ENCODE results near the gene HILPDA.

The HILPDA gene, protein sequence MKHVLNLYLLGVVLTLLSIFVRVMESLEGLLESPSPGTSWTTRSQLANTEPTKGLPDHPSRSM

DNA sequence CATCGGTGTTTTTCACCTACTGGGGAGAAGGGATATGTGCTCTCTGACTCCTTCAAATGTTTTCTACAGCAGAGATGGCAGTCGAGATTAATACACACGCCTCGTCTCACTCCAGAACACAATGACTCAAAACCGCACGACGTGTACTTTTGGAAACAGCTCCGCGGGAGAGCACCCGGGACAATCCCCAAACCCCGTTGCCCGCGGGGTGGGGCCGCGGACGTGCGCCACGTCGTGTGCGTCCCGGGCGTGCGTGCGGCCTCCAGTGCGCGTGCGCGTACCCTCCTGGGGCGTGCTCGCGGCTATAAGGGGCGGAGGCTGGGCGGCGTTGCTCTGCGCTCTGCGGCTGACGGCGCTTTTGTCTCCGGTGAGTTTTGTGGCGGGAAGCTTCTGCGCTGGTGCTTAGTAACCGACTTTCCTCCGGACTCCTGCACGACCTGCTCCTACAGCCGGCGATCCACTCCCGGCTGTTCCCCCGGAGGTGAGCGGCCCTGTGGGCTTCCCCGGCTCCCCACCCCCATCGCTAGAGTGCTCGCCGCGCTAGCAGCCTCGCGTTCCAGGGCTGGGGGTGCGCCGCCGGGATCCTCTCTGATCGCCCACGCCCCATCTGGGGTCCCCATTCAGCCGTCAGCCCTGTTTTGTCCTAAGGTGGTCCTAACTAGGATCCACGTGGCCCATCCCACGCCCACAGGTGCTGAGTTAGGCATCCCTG lies at the start of gene HILPDA:
TSS of gene HILPDA (plus strand) at position 336 of the 712 bp plus-strand sequence. CDS start 1,391 bp downstream, outside the sequence.
- Histone ChIP-seq H3K27me3 (no peaks in the 10 kb centered on the region), H3K36me3 (no peaks in the 10 kb centered on the region), H3K4me1 (ENCODE audit: control insufficient read depth in 1 of 2, insufficient read depth in 1 of 2, low read depth in 1 of 2, low read length in 1 of 2) (peaks cover 13 to 22% of the 10 kb centered on the region in 2 experiments), H3K4me3 (ENCODE audit: low read depth in 1 of 2, low read length in 1 of 2) (peak within 1 kb of the TSS; percentile 67 to 82), H3K9me3 (no peaks in the 10 kb centered on the region), H3K27ac (peak within 1 kb of the TSS; percentile 68)
- TF ChIP-seq, protein P1, sequence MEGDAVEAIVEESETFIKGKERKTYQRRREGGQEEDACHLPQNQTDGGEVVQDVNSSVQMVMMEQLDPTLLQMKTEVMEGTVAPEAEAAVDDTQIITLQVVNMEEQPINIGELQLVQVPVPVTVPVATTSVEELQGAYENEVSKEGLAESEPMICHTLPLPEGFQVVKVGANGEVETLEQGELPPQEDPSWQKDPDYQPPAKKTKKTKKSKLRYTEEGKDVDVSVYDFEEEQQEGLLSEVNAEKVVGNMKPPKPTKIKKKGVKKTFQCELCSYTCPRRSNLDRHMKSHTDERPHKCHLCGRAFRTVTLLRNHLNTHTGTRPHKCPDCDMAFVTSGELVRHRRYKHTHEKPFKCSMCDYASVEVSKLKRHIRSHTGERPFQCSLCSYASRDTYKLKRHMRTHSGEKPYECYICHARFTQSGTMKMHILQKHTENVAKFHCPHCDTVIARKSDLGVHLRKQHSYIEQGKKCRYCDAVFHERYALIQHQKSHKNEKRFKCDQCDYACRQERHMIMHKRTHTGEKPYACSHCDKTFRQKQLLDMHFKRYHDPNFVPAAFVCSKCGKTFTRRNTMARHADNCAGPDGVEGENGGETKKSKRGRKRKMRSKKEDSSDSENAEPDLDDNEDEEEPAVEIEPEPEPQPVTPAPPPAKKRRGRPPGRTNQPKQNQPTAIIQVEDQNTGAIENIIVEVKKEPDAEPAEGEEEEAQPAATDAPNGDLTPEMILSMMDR (IDR thresholded peaks at IDR 0.05), result peak; percentile 40

DNA sequence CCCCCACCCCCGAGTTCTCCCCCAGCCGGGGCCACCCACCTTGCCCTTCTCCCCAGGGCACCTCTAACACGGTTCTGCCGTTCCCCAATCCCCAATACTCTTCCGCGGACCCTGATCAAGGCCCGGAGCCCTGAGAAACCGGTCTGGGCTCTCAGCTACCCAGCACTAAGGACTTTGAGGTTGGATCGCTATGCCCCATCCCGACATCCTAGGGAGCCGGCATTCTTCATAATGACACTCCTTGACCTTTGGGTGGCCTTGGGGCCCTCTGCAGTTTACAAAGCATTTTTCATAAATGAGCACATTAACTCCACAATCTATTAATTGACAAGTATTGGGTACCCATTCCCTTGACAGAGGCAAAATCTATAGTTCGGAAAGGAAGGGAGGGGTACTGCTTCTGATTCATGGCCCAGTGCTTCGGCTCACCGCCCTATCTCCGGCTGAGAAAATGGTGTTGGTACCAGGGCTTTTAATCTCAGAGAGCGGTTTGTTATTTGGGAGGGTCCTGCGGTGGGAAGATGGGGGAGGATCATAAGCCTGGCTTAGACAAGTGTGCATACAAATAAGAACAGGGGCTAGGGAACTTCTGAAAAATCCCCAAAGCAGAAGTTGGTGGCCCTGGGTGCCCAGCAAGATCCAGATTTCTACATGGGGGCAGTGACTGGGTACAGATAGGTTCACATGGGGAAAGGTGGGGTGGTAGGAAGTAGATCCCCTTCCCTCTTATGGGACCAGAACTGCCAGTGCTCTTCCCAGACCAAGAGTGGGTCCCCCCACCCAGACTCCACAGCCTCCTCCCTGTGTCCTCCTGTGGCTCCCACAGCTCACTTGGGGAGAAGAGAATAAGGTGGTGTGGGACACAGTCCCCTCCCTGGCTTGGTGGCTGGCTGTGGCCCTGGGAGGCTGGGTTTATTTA lies 49.1 kb upstream of the HILPDA start:
- Histone ChIP-seq H3K27me3 (no peaks in the 10 kb centered on the region), H3K4me1 (ENCODE audit: control insufficient read depth in 1 of 2, insufficient read depth in 1 of 2, low read depth in 1 of 2, low read length in 1 of 2) (peaks cover 48 to 68% of the 10 kb centered on the region in 2 experiments), H3K9me3 (no peaks in the 10 kb centered on the region), H3K27ac (peak overlapping the region; percentile 99), H3K36me3 (peaks cover 40% of the 10 kb centered on the region), H3K4me3 (ENCODE audit: low read depth in 1 of 2, low read length in 1 of 2) (peak overlapping the region; percentile 91 to 99)
- TF ChIP-seq, protein P1 (IDR thresholded peaks at IDR 0.05), result no peak

DNA sequence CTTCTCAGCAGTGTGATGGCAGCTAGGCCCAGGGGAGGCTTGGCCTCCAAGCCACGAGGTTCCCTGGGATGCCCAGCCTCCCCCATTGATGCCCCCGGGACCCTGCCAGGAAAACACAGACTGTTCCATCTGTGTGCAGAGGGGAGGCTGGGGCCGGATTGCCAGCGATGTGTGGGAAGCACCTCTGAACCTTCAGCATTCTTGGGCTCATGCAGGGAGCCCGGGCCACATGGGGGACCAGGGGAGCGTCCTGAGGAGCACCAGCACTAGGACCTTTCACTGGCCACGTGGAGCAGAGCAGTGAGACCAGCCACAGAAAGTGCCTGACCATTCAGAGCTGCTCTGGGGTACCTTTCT lies 48.5 kb upstream of the HILPDA start:
- Histone ChIP-seq H3K27ac (peak overlapping the region; percentile 99), H3K36me3 (peaks cover 34% of the 10 kb centered on the region), H3K27me3 (no peaks in the 10 kb centered on the region), H3K4me1 (ENCODE audit: control insufficient read depth in 1 of 2, insufficient read depth in 1 of 2, low read depth in 1 of 2, low read length in 1 of 2) (peaks cover 48 to 68% of the 10 kb centered on the region in 2 experiments), H3K4me3 (ENCODE audit: low read depth in 1 of 2, low read length in 1 of 2) (peak overlapping the region; percentile 91 to 99), H3K9me3 (no peaks in the 10 kb centered on the region)
- TF ChIP-seq, protein P1 (IDR thresholded peaks at IDR 0.05), result no peak

DNA sequence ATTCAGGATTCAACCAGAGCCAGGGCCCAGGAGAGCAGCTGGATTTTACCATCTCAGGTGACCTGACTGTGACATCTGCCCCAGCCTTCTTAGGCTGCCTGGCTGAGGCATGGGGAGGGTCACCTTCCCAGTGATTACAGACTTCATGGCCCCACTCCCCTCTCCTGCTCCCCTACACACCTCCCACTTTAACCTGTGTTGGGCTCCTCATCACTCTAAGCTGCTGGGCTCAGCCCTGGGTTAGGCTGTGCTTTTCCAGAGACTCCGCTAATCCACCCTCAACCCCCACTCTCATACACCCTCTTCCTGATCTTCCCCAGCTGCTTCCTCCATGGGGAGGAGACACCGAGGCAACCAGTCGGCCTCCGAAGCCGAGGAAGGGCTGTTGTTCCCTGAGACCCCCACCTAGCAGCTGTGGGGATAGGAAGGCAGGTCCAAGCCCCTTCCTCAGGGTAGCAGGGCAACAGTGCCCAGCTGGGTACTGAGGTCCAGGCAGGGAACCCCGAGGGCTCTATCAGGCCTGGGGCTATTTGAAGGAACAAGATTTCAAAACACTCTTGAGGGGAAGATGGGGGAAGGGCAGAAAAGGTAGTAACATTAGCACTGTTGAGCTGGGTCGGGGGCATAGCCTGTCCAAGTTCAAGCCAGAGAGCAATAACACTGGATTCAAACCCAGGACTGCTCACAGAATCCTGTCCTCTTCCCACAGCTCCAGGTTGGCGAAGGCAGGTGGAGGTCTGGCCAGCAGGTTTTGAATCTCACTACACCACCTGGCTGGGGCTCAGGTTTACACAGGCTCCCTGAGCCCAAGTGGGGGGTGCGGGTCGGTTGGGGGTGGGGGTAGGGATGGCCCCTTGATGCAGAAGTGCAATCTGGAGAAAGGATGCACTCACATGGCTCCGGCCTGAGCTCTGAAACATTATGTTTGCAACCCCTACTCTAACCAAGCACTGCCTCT lies 47.6 kb upstream of the HILPDA start:
- TF ChIP-seq, protein P1 (IDR thresholded peaks at IDR 0.05), result peak; percentile 9
- Histone ChIP-seq H3K4me3 (ENCODE audit: low read depth in 1 of 2, low read length in 1 of 2) (peak overlapping the region; percentile 91 to 99), H3K27me3 (no peaks in the 10 kb centered on the region), H3K9me3 (no peaks in the 10 kb centered on the region), H3K36me3 (peaks cover 26% of the 10 kb centered on the region), H3K27ac (peak overlapping the region; percentile 99), H3K4me1 (ENCODE audit: control insufficient read depth in 1 of 2, insufficient read depth in 1 of 2, low read depth in 1 of 2, low read length in 1 of 2) (peaks cover 48 to 68% of the 10 kb centered on the region in 2 experiments)

Measured in neutrophil (primary cell).